Left ventricle myocardium inferior (tissue), 1 donor: Measurements from ENCODE around the gene EIF3L. TPM values are rescaled to one million over a fixed set of nuclear protein-coding genes. Genes with fewer than 3 reads are reported as not detected.

ENCODE experiments used
- DNase-seq: peaks from one replicate; pipeline ENCODE4 v3.0.0-alpha.2; 2020
- H3K27ac ChIP-seq: fragments of 200-600 bp; replicated peaks from 2 replicates; pipeline ENCODE4 v1.8.0; 2021
- H3K27me3 ChIP-seq: fragments of 200-600 bp; 2 replicates; pipeline ENCODE4 v1.8.0; 2021; ENCODE audit warnings: low read depth
- H3K36me3 ChIP-seq: fragments of 200-600 bp; 2 replicates; pipeline ENCODE4 v1.8.0; 2021
- H3K4me1 ChIP-seq: fragments of 200-600 bp; 2 replicates; pipeline ENCODE4 v1.8.0; 2021
- H3K4me3 ChIP-seq: fragments of 200-600 bp; 2 replicates; pipeline ENCODE4 v1.8.0; 2021; ENCODE audit warnings: mild to moderate bottlenecking, moderate library complexity
- H3K9me3 ChIP-seq: fragments of 200-600 bp; replicated peaks from 2 replicates; pipeline ENCODE4 v1.8.0; 2021
- intact Hi-C: fragments of 100-400 bp; cut with micrococcal nuclease; formaldehyde crosslinking; loops from one replicate; pipeline ENCODE4 v1.11.0; 2022
- total RNA-seq: library from RNA; stranded (reverse); fragmentation: NEBNext Ultra II Directional; extraction: Animal tissue kit (Norgen Biotek cat#: 25700); gene quantifications from one replicate; pipeline ENCODE4 v1.2.1, GENCODE V29; 2021
- TF ChIP-seq, protein P1 (sequence below): fragments of 200-600 bp; IDR thresholded peaks from 2 replicates; pipeline ENCODE4 v1.8.0; 2021; ENCODE audit warnings: antibody characterized with exemption, mild to moderate bottlenecking, borderline replicate concordance
- donor health status: DM: no; HTN: yes; CAD: no; lungs with severe emphysema.

EIF3L gene
- total RNA-seq, 1 donor from 2014 or later: 379 TPM

DNA sequence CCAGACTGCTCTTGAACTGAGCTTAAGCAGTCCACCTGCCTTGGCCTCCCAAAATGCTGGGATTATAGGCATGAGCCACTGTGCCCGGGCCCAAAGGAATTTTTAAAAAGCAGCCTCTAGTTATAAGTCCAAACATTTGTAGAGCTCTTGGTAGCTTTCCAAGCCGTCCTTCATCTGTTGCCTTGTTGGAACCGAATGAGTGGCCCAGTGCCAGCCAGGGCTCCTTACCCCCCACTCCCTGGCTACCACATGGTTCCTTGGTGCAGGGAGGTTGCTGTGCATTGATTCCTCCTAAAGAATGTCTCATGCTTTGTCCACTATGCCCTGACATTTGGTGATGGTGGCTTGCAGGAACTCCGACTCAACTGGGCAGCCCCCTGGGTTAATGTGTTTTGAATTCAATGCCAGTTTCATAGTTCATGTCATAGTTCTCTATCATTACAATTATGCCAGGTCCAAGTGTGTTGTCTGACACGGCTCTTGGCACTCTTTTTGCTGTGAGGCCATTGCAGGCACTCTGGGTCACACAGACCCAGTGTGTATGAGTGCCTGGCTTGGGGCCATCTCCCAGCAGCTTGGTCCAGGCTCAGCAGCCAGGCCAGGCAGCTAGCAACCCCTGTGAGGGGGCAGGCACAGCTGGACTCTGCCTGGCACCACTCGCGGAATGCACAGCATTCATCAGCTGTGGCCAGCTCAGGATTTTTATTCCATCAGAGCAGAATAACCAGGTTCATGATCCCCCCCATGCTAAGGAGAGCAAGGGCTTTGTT, 43.5 kb downstream of the EIF3L start:
- intact Hi-C loops: loop anchor here (10.0 kb wide), 1 partner anchor 62 kb away; the partner anchor contains the start of genes C22orf23 and POLR2F
- Histone ChIP-seq H3K27me3 (no peaks in the 10 kb centered on the region), H3K4me1 (peaks cover 55% of the 10 kb centered on the region), H3K27ac (peak overlapping the region; percentile 47), H3K9me3 (no peaks in the 10 kb centered on the region), H3K36me3 (peaks cover 32% of the 10 kb centered on the region), H3K4me3 (no peak overlapping the region)
- DNase-seq: peak; percentile 75
- TF ChIP-seq, protein P1, sequence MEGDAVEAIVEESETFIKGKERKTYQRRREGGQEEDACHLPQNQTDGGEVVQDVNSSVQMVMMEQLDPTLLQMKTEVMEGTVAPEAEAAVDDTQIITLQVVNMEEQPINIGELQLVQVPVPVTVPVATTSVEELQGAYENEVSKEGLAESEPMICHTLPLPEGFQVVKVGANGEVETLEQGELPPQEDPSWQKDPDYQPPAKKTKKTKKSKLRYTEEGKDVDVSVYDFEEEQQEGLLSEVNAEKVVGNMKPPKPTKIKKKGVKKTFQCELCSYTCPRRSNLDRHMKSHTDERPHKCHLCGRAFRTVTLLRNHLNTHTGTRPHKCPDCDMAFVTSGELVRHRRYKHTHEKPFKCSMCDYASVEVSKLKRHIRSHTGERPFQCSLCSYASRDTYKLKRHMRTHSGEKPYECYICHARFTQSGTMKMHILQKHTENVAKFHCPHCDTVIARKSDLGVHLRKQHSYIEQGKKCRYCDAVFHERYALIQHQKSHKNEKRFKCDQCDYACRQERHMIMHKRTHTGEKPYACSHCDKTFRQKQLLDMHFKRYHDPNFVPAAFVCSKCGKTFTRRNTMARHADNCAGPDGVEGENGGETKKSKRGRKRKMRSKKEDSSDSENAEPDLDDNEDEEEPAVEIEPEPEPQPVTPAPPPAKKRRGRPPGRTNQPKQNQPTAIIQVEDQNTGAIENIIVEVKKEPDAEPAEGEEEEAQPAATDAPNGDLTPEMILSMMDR: no peak

DNA sequence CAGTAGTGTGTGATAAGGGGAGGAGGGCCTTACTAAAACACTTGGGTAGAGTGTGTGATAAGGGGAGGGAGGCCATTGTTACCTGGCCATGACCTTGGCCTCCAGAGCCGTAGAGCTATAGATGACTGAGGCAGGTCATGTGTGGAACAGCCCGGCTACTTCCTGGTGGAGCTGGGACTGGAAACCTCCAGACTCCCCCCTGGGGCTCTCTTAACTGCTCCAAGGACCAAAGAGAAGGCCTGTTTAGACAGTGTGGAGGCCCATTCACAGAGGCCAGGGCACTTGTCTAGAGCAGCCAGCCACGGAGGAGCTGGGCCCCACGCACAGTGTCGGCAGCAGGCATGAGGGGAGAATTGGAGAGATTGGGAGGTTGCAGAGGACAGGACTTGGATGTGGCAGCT, 44.4 kb downstream of the EIF3L start:
- intact Hi-C loops: loop anchor here (10.0 kb wide), 1 partner anchor 61 kb away; the partner anchor contains the start of genes C22orf23 and POLR2F
- Histone ChIP-seq H3K27ac (peak overlapping the region; percentile 47), H3K4me1 (peaks cover 47% of the 10 kb centered on the region)

GRCh38 chr22:37894939-37895670, 45.9 kb downstream of the EIF3L start:
- no peaks in the 10 kb centered on the region for H3K27me3 ChIP-seq
- no peak for DNase-seq
- intact Hi-C loops: loop anchor here (10.0 kb wide), 1 partner anchor 60 kb away; the partner anchor contains the start of genes C22orf23 and POLR2F
- peak overlapping the region; percentile 22 for H3K27ac ChIP-seq
- H3K36me3 ChIP-seq: peaks cover 8% of the 10 kb centered on the region
- peaks cover 46% of the 10 kb centered on the region for H3K4me1 ChIP-seq
- H3K9me3 ChIP-seq: no peaks in the 10 kb centered on the region
- TF ChIP-seq, protein P1: no peak
- H3K4me3 ChIP-seq: no peak overlapping the region

More for the DNA sequence above, 44.4 kb downstream of the EIF3L start:
- no peak for DNase-seq
- H3K9me3 ChIP-seq: no peaks in the 10 kb centered on the region
- peaks cover 23% of the 10 kb centered on the region for H3K36me3 ChIP-seq
- no peak overlapping the region for H3K4me3 ChIP-seq
- H3K27me3 ChIP-seq: no peaks in the 10 kb centered on the region
- TF ChIP-seq, protein P1: no peak

- H3K4me1 ChIP-seq: peaks cover 48% of the 10 kb centered on the region
Measured at GRCh38 chr22:37896181-37896592, 47.0 kb downstream of the EIF3L start.

DNA sequence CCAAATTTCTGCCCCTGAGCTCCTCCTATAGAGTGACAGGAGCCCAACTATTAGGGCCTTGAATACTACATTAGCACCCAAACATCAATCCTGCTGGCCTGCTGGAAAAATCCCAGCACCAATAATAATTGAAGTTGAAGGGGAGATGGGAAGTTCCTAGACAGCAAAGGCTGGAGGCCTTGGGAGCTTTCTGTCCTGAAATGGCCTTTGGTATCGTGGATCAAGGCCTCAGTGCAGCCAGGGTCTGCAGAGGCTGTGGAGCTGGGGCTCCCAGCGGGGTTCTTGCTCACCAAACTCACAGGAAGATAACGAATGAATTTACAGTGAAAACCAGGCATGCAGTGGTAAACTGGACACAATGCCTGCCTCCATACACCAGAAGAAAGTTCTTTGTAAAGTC, 47.7 kb downstream of the EIF3L start:
- H3K27ac ChIP-seq: peak overlapping the region; percentile 72
- no peak for DNase-seq
- no peaks in the 10 kb centered on the region for H3K27me3 ChIP-seq
- H3K36me3 ChIP-seq: no peaks in the 10 kb centered on the region
- peaks cover 54% of the 10 kb centered on the region for H3K4me1 ChIP-seq
- intact Hi-C loops: loop anchor here (10.0 kb wide), 1 partner anchor 58 kb away; the partner anchor contains the start of genes C22orf23 and POLR2F
- TF ChIP-seq, protein P1: no peak
- no peaks in the 10 kb centered on the region for H3K9me3 ChIP-seq
- no peak overlapping the region for H3K4me3 ChIP-seq

More at GRCh38 chr22:37896181-37896592, 47.0 kb downstream of the EIF3L start:
- Histone ChIP-seq H3K36me3 (no peaks in the 10 kb centered on the region), H3K27ac (peak overlapping the region; percentile 72), H3K4me3 (no peak overlapping the region), H3K9me3 (no peaks in the 10 kb centered on the region), H3K27me3 (no peaks in the 10 kb centered on the region)
- TF ChIP-seq, protein P1: no peak
- DNase-seq: no peak
- intact Hi-C loops: loop anchor here (10.0 kb wide), 1 partner anchor 59 kb away; the partner anchor contains the start of genes C22orf23 and POLR2F
